HepG2 (cell line): ENCODE measurements around the gene PLXNC1. TPM values are rescaled to one million over a fixed set of nuclear protein-coding genes. Genes with fewer than 3 reads are reported as not detected.
A peak's percentile ranks its signal among the peaks of the same experiment; 100 is the strongest.

Source experiments
- ATAC-seq: fragments of 200-7000 bp; cut with Tn5 transposase; 3 replicates; pipeline ENCODE4 v1.9.1; 2020; ENCODE audit warnings: mild to moderate bottlenecking, moderate library complexity
- BruUV-seq: library from RNA; stranded (reverse); fragments of 400-500 nt; replicated peaks from 2 replicates; lab custom pipeline; 2021; lab: Mats Ljungman, UMichigan
- CTCF ChIA-PET: fragments of 300-600 bp; formaldehyde crosslinking; extraction: SDS; loops from one replicate; lab custom pipeline; 2021; ENCODE audit warnings: low total read pairs, inconsistent platforms, low intra/inter-chr PET ratio; lab: Yijun Ruan, JAX
- POLR2A ChIA-PET: fragments of 350-600 bp; sonication (Branson Sonifier 250); formaldehyde crosslinking; loops from one replicate; lab custom pipeline; 2020; ENCODE audit warnings: antibody characterized with exemption, inconsistent platforms; lab: Yijun Ruan, JAX
- DNase-seq: peaks from one replicate; pipeline ENCODE4 v3.0.0-alpha.2; 2015; ENCODE audit warnings: low spot score
- FAIRE-seq: peaks from 3 replicates; lab custom pipeline; 2011; peaks lifted over from hg19 to GRCh38; lab: Jason Lieb, UNC
- H2AFZ ChIP-seq: one replicate; pipeline ENCODE4 v1.6.1; 2011; ENCODE audit warnings: low read length, inconsistent platforms
- H3K27ac ChIP-seq: fragments of 300-600 bp; 3 replicates; pipeline ENCODE4 v1.8.0; 2011; ENCODE audit warnings: mixed run types, mild to moderate bottlenecking, mixed read lengths, low read length, inconsistent platforms; ENCODE audit not compliant: insufficient read depth; ENCODE audit errors: extremely low read length
- H3K27me3 ChIP-seq, 2 experiments: fragments of 200-600 bp in 1 of 2; 2 replicates in 1 of 2; 3 replicates in 1 of 2; pipeline versions ENCODE4 v1.6.0 to v1.8.0; 2011; ENCODE audit warnings: low read length in 2 of 2, mild to moderate bottlenecking in 2 of 2, moderate library complexity in 2 of 2, inconsistent platforms in 1 of 2; ENCODE audit not compliant: insufficient read depth in 2 of 2, control insufficient read depth in 1 of 2
- H3K36me3 ChIP-seq, 2 experiments: fragments of 200-600 bp in 1 of 2; replicated peaks in 1 of 2; 2 replicates in 1 of 2; 3 replicates in 1 of 2; pipeline versions ENCODE4 v1.5.1 to v1.8.0; 2011; ENCODE audit warnings: low read length in 2 of 2, inconsistent platforms in 1 of 2; ENCODE audit not compliant: insufficient read depth in 2 of 2, control insufficient read depth in 1 of 2
- H3K4me1 ChIP-seq: 2 replicates; pipeline ENCODE4 v1.5.1; 2012; ENCODE audit warnings: low read length, inconsistent platforms; ENCODE audit not compliant: insufficient read depth
- H3K4me2 ChIP-seq: 2 replicates; pipeline ENCODE4 v1.6.0; 2011; ENCODE audit warnings: low read depth, low read length, inconsistent platforms
- H3K4me3 ChIP-seq, 3 experiments: fragments of 200-600 bp in 1 of 3; sonication (generic), shearing (Covaris generic) in 1 of 3; replicated peaks in 1 of 3; 2 replicates each; pipeline ENCODE4 v1.5.1; 2011 to 2016; ENCODE audit warnings: low read length in 3 of 3, inconsistent platforms in 2 of 3, low read depth in 2 of 3, mild to moderate bottlenecking in 2 of 3, control low read depth in 1 of 3, mixed read lengths in 1 of 3; ENCODE audit not compliant: insufficient read depth in 1 of 3
- H3K79me2 ChIP-seq: one replicate; pipeline ENCODE4 v1.6.1; 2011; ENCODE audit warnings: low read length, inconsistent platforms; ENCODE audit not compliant: insufficient read depth
- H3K9ac ChIP-seq: 2 replicates; pipeline ENCODE4 v1.6.0; 2011; ENCODE audit warnings: mild to moderate bottlenecking, low read depth, low read length, inconsistent platforms; ENCODE audit not compliant: insufficient read depth
- H3K9me3 ChIP-seq: 2 replicates; pipeline ENCODE4 v1.5.1; 2012; ENCODE audit warnings: mild to moderate bottlenecking, low read length
- H4K20me1 ChIP-seq: 2 replicates; pipeline ENCODE4 v1.6.0; 2011; ENCODE audit warnings: inconsistent platforms, mild to moderate bottlenecking, low read length, moderate library complexity; ENCODE audit not compliant: insufficient read depth
- HDAC1 ChIP-seq: sonication (generic); formaldehyde crosslinking; IDR thresholded peaks from 2 replicates; pipeline ENCODE4 v1.5.1; 2020; ENCODE audit warnings: mild to moderate bottlenecking, missing genetic modification reagents
- MBD4 ChIP-seq: IDR thresholded peaks from 2 replicates; pipeline ENCODE4 v1.6.1; 2012; ENCODE audit warnings: low read length, inconsistent platforms, borderline replicate concordance
- MBNL3 ChIP-seq: fragments of 250-450 bp; sonication (Bioruptor Pico); conservative IDR thresholded peaks from 2 replicates; pipeline ENCODE4 v1.8.0; 2022; ENCODE audit warnings: mild to moderate bottlenecking, inconsistent platforms
- MTF2 ChIP-seq: sonication (generic); formaldehyde crosslinking; IDR thresholded peaks from 2 replicates; pipeline ENCODE4 v1.5.0; 2020; ENCODE audit warnings: missing genetic modification reagents, borderline replicate concordance
- NFKB2 ChIP-seq: sonication (generic); formaldehyde crosslinking; IDR thresholded peaks from 2 replicates; pipeline ENCODE4 v1.4.0; 2020; ENCODE audit warnings: missing genetic modification reagents, borderline replicate concordance
- SATB2 ChIP-seq: sonication (generic); formaldehyde crosslinking; IDR thresholded peaks from 2 replicates; pipeline ENCODE4 v1.5.0; 2020; ENCODE audit warnings: missing genetic modification reagents
- SIX1 ChIP-seq: sonication (generic); formaldehyde crosslinking; IDR thresholded peaks from 2 replicates; pipeline ENCODE4 v1.4.0; 2020; ENCODE audit warnings: missing genetic modification reagents, borderline replicate concordance
- TMF1 ChIP-seq: sonication (generic); formaldehyde crosslinking; IDR thresholded peaks from 2 replicates; pipeline ENCODE4 v1.8.1; 2022; ENCODE audit warnings: low read depth, missing genetic modification reagents
- YEATS4 ChIP-seq: sonication (generic); formaldehyde crosslinking; IDR thresholded peaks from 2 replicates; pipeline ENCODE4 v1.4.0; 2020; ENCODE audit warnings: missing genetic modification reagents, borderline replicate concordance
- ZBTB44 ChIP-seq: sonication (generic); formaldehyde crosslinking; IDR thresholded peaks from 2 replicates; pipeline ENCODE4 v1.4.0; 2020; ENCODE audit warnings: missing genetic modification reagents
- ZNF672 ChIP-seq: sonication (generic); formaldehyde crosslinking; IDR thresholded peaks from 2 replicates; pipeline ENCODE4 v1.8.1; 2022; ENCODE audit warnings: missing genetic modification reagents
- WGBS: methylation state at CpG from one replicate; pipeline ENCODE4 v1.1.6; 2017; ENCODE audit warnings: low lambda C conversion rate; 5-methylcytosine and 5-hydroxymethylcytosine counted together
- in situ Hi-C: cut with HindIII; loops from 2 replicates; pipeline ENCODE4 v1.10.0; 2017; ENCODE audit warnings: low pct_unique_long_range_greater_than_20kb; ENCODE audit not compliant: extremely low pct_ligation_motif_present
- intact Hi-C: fragments of 100-400 bp; cut with micrococcal nuclease; formaldehyde crosslinking; loops from one replicate; pipeline ENCODE4 v1.10.0; 2022; ENCODE audit not compliant: unreplicated experiment
- polyA plus RNA-seq, 8 experiments: library from polyadenylated mRNA; depleted of rRNA in 3 of 8; stranded (reverse) in 7 of 8; unstranded in 1 of 8; fragments of >200 nt; fragmentation: Illumina TruSeq in 4 of 8; extraction: Trizol in 4 of 8; gene quantifications; 2 replicates each; pipeline versions ENCODE4 v1.2.1 to v1.2.3, GENCODE V29; 2011 to 2016; ENCODE audit warnings: low read depth in 4 of 8, missing spikeins in 1 of 8, mixed read lengths in 1 of 8; ENCODE audit not compliant: insufficient read depth in 1 of 8
- total RNA-seq, 5 experiments: library from RNA; depleted of rRNA; stranded (reverse); fragments of >200 nt; fragmentation: Illumina TruSeq; extraction: Trizol; gene quantifications; 2 replicates each; pipeline ENCODE4 v1.2.3, GENCODE V29; 2016; ENCODE audit warnings: low read depth in 1 of 5
- TF ChIP-seq, protein P1 (sequence below): sonication (generic); IDR thresholded peaks from 2 replicates; pipeline ENCODE4 v1.6.1; 2016; ENCODE audit warnings: low read depth, borderline replicate concordance
- TF ChIP-seq, protein P2 (sequence below): sonication (generic); formaldehyde crosslinking; IDR thresholded peaks from 2 replicates; pipeline ENCODE4 v1.9.0; 2021; ENCODE audit warnings: missing genetic modification reagents, borderline replicate concordance
- TF ChIP-seq, protein P3 (sequence below): sonication (generic); formaldehyde crosslinking; IDR thresholded peaks from 2 replicates; pipeline ENCODE4 v1.4.0; 2020; ENCODE audit warnings: missing genetic modification reagents
- TF ChIP-seq, protein P4 (sequence below), 2 experiments: fragments of 450-650 bp in 1 of 2; sonication (generic) in 1 of 2; formaldehyde crosslinking; IDR thresholded peaks; 2 replicates each; pipeline versions ENCODE4 v1.5.0 to v1.8.0; 2020 to 2022; ENCODE audit warnings: mild to moderate bottlenecking in 1 of 2, missing genetic modification reagents in 1 of 2

The PLXNC1 gene
- total and polyA plus RNA-seq, 2 of the 13 experiments (the other 11 are each of a cell fraction or from before 2014, with no cell fraction given), result 6.6 to 11.2 TPM

DNA sequence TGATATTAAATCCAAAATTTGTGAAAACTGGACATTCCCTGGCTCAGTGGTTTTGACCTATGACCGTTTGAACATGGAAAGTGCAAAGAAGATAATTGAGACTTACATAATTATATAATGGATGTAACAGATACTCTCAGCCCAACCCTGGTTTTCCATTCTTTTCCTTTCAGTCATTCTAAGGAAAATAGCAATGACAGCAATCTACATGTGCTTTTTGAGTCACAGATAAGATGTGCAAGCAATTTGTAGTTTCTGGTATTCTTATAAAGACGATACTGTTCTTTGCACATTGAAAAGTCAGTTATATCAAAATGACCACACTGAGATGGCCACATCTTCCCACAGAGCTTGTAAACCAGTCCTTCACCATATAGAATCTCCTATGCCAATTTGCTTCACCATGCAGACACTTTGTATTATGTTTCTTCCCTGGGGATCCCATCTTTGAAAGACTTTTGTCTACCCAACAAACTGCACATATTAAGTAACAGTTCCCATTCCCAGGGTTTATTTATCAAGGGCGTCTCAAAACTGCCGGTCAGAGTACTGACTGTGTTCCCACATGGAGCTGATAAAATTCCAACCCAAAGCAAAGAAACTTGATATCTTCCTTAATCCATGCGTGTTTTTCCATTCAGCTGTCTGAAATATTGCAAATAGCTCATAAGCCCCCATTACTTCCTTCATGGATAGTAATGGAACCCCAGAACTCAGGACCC is 34.8 kb downstream of the PLXNC1 start:
- Histone ChIP-seq H3K4me3 (peak overlapping the region; percentile 3 to 51 (median 7); a peak in 2 of 6 replicates), H2AFZ (no peak overlapping the region), H4K20me1 (no peaks in the 10 kb centered on the region), H3K9me3 (peaks cover 3% of the 10 kb centered on the region), H3K27me3 (no peaks in the 10 kb centered on the region), H3K79me2 (no peaks in the 10 kb centered on the region), H3K36me3 (peaks cover 4 to 9% of the 10 kb centered on the region in 2 experiments; a peak in 2 of 5 replicates), H3K9ac (peak overlapping the region; percentile 9), H3K4me2 (peak overlapping the region; percentile 77), H3K27ac (peak overlapping the region; percentile 85), H3K4me1 (peaks cover 64% of the 10 kb centered on the region)
- FAIRE-seq, result no peak
- ATAC-seq, result peak; percentile 71
- CTCF ChIA-PET, result interaction anchor here (1.0 to 1.3 kb wide), 3 partner anchors 10 to 34 kb away, joined by 3 to 4 read pairs (median 4); partner anchors contain the start of gene PLXNC1
- WGBS, result 2% methylated on average over 5 of the region's 5 CpGs
- POLR2A ChIA-PET, result interaction anchor here (0.8 to 2.6 kb wide), 8 partner anchors 10 to 35 kb away, joined by 3 to 45 read pairs (median 13); no protein-coding TSS in a partner anchor
- peak; percentile 90 for DNase-seq
- in situ Hi-C loops, result no loop called here
- intact Hi-C loops, result loop anchor here (1.0 kb wide), 4 partner anchors 10 to 47 kb away; no protein-coding TSS in a partner anchor
- BruUV-seq, result TSS peak; percentile 76
- TF ChIP-seq SATB2 (CRISPR knock-in tag), result no peak
- TF ChIP-seq, protein P1, sequence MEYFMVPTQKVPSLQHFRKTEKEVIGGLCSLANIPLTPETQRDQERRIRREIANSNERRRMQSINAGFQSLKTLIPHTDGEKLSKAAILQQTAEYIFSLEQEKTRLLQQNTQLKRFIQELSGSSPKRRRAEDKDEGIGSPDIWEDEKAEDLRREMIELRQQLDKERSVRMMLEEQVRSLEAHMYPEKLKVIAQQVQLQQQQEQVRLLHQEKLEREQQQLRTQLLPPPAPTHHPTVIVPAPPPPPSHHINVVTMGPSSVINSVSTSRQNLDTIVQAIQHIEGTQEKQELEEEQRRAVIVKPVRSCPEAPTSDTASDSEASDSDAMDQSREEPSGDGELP, result peak; percentile 17; the same call in 1 of the 2 replicates
- TF ChIP-seq YEATS4 (CRISPR knock-in tag), result peak; percentile 53; the same call in 1 of the 2 replicates
- TF ChIP-seq TMF1 (CRISPR knock-in tag), result no peak
- TF ChIP-seq, protein P2, sequence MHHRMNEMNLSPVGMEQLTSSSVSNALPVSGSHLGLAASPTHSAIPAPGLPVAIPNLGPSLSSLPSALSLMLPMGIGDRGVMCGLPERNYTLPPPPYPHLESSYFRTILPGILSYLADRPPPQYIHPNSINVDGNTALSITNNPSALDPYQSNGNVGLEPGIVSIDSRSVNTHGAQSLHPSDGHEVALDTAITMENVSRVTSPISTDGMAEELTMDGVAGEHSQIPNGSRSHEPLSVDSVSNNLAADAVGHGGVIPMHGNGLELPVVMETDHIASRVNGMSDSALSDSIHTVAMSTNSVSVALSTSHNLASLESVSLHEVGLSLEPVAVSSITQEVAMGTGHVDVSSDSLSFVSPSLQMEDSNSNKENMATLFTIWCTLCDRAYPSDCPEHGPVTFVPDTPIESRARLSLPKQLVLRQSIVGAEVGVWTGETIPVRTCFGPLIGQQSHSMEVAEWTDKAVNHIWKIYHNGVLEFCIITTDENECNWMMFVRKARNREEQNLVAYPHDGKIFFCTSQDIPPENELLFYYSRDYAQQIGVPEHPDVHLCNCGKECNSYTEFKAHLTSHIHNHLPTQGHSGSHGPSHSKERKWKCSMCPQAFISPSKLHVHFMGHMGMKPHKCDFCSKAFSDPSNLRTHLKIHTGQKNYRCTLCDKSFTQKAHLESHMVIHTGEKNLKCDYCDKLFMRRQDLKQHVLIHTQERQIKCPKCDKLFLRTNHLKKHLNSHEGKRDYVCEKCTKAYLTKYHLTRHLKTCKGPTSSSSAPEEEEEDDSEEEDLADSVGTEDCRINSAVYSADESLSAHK (CRISPR knock-in tag), result peak; percentile 81; the same call in 1 of the 2 replicates
- TF ChIP-seq, protein P3, sequence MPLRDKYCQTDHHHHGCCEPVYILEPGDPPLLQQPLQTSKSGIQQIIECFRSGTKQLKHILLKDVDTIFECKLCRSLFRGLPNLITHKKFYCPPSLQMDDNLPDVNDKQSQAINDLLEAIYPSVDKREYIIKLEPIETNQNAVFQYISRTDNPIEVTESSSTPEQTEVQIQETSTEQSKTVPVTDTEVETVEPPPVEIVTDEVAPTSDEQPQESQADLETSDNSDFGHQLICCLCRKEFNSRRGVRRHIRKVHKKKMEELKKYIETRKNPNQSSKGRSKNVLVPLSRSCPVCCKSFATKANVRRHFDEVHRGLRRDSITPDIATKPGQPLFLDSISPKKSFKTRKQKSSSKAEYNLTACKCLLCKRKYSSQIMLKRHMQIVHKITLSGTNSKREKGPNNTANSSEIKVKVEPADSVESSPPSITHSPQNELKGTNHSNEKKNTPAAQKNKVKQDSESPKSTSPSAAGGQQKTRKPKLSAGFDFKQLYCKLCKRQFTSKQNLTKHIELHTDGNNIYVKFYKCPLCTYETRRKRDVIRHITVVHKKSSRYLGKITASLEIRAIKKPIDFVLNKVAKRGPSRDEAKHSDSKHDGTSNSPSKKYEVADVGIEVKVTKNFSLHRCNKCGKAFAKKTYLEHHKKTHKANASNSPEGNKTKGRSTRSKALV (CRISPR knock-in tag), result 0 out of 2 replicates have a peak, but pooled peaks have one; percentile 0
- no peak for TF ChIP-seq MTF2 (CRISPR knock-in tag)
- TF ChIP-seq NFKB2 (CRISPR knock-in tag), result no peak
- TF ChIP-seq HDAC1 (CRISPR knock-in tag), result no peak
- 0 out of 2 replicates have a peak, but pooled peaks have one; percentile 49 for TF ChIP-seq MBD4
- TF ChIP-seq, protein P4, sequence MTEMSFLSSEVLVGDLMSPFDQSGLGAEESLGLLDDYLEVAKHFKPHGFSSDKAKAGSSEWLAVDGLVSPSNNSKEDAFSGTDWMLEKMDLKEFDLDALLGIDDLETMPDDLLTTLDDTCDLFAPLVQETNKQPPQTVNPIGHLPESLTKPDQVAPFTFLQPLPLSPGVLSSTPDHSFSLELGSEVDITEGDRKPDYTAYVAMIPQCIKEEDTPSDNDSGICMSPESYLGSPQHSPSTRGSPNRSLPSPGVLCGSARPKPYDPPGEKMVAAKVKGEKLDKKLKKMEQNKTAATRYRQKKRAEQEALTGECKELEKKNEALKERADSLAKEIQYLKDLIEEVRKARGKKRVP (CRISPR knock-in tag; IDR thresholded peaks at IDR 0.05), result peak in 1 of 2 experiments; percentile 33; a peak in 1 of 4 replicates
- TF ChIP-seq ZNF672 (CRISPR knock-in tag), result no peak
- TF ChIP-seq ZBTB44 (CRISPR knock-in tag), result no peak
- peak; percentile 92 for TF ChIP-seq SIX1 (CRISPR knock-in tag)
- TF ChIP-seq MBNL3 (CRISPR knock-in tag), result no peak
